NB4 (cell line): ENCODE results near the gene GRM1.

Experiments used
- MAX ChIP-seq: IDR thresholded peaks from 2 replicates; pipeline ENCODE4 v1.6.1; 2011; ENCODE audit warnings: low read depth, low read length
- MYC ChIP-seq: IDR thresholded peaks from 2 replicates; pipeline ENCODE4 v1.6.1; 2011; ENCODE audit warnings: low read depth, low read length
- POLR2A ChIP-seq: IDR thresholded peaks from 2 replicates; pipeline ENCODE4 v1.6.1; 2011; ENCODE audit warnings: mild to moderate bottlenecking; ENCODE audit not compliant: insufficient read length; ENCODE audit errors: extremely low read depth
- TF ChIP-seq, protein P1 (sequence below): IDR thresholded peaks from one replicate; pipeline ENCODE4 v1.5.1; 2012; ENCODE audit warnings: low read depth, low read length

GRCh38 chr6:146191166-146191565, 162.3 kb downstream of the GRM1 start:
- TF ChIP-seq, protein P1, sequence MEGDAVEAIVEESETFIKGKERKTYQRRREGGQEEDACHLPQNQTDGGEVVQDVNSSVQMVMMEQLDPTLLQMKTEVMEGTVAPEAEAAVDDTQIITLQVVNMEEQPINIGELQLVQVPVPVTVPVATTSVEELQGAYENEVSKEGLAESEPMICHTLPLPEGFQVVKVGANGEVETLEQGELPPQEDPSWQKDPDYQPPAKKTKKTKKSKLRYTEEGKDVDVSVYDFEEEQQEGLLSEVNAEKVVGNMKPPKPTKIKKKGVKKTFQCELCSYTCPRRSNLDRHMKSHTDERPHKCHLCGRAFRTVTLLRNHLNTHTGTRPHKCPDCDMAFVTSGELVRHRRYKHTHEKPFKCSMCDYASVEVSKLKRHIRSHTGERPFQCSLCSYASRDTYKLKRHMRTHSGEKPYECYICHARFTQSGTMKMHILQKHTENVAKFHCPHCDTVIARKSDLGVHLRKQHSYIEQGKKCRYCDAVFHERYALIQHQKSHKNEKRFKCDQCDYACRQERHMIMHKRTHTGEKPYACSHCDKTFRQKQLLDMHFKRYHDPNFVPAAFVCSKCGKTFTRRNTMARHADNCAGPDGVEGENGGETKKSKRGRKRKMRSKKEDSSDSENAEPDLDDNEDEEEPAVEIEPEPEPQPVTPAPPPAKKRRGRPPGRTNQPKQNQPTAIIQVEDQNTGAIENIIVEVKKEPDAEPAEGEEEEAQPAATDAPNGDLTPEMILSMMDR = no peak
- no peak for TF ChIP-seq POLR2A
- no peak for TF ChIP-seq MAX
- TF ChIP-seq MYC = no peak
